Neural cell (in vitro differentiated cells): ENCODE data around the gene INSR. TPM values are rescaled to one million over a fixed set of nuclear protein-coding genes. Genes with fewer than 3 reads are reported as not detected.

Source experiments
- H2AFZ ChIP-seq: fragments of 200-600, 300-800 bp; sonication (generic), shearing (Covaris generic); 2 replicates; pipeline ENCODE4 v1.6.0; 2014; ENCODE audit warnings: low read depth, mild to moderate bottlenecking, antibody characterized with exemption, low read length, moderate library complexity
- H3F3A ChIP-seq: fragments of 200-600 bp; shearing (Covaris generic); 2 replicates; pipeline ENCODE4 v1.6.1; 2016; ENCODE audit warnings: mild to moderate bottlenecking, moderate library complexity, mixed read lengths, antibody characterized with exemption, low read length; ENCODE audit not compliant: insufficient read depth, poor library complexity, severe bottlenecking
- H3K27ac ChIP-seq: fragments of 200-600, 300-800 bp; sonication (generic), shearing (Covaris generic); 2 replicates; pipeline ENCODE4 v1.5.1; 2014; ENCODE audit warnings: mild to moderate bottlenecking, low read length, moderate library complexity
- H3K27me3 ChIP-seq: fragments of 300-800, 200-600 bp; sonication (generic), shearing (Covaris generic); 2 replicates; pipeline ENCODE4 v1.6.0; 2014; ENCODE audit warnings: mild to moderate bottlenecking, low read depth, low read length, moderate library complexity; ENCODE audit not compliant: insufficient read depth
- H3K36me3 ChIP-seq: fragments of 300-800, 200-600 bp; sonication (generic), shearing (Covaris generic); 2 replicates; pipeline ENCODE4 v1.5.1; 2014; ENCODE audit warnings: mild to moderate bottlenecking, antibody characterized with exemption, low read length, moderate library complexity; ENCODE audit not compliant: insufficient read depth
- H3K4me2 ChIP-seq: fragments of 300-800, 200-600 bp; sonication (generic), shearing (Covaris generic); 2 replicates; pipeline ENCODE4 v1.6.0; 2014; ENCODE audit warnings: mild to moderate bottlenecking, low read length
- H3K4me3 ChIP-seq: fragments of 300-800, 200-600 bp; sonication (generic), shearing (Covaris generic); 2 replicates; pipeline ENCODE4 v1.5.1; 2014; ENCODE audit warnings: mild to moderate bottlenecking, low read length, moderate library complexity
- H3K79me2 ChIP-seq: fragments of 200-600 bp; shearing (Covaris generic); replicated peaks from 2 replicates; pipeline ENCODE4 v1.6.0; 2014; ENCODE audit warnings: mild to moderate bottlenecking, low read length, moderate library complexity; ENCODE audit not compliant: insufficient read depth
- H3K9ac ChIP-seq: fragments of 300-800, 200-600 bp; sonication (generic), shearing (Covaris generic); 2 replicates; pipeline ENCODE4 v1.6.1; 2016; ENCODE audit warnings: mild to moderate bottlenecking, low read length, mixed read lengths
- H3K9me2 ChIP-seq: fragments of 200-600 bp; shearing (Covaris generic); 2 replicates; pipeline ENCODE4 v1.6.1; 2016; ENCODE audit warnings: mild to moderate bottlenecking, low read length, mixed read lengths; ENCODE audit not compliant: insufficient read depth
- H3K9me3 ChIP-seq: fragments of 200-600, 300-800 bp; sonication (generic), shearing (Covaris generic); 2 replicates; pipeline ENCODE4 v1.6.1; 2016; ENCODE audit warnings: mild to moderate bottlenecking, mixed run types, low read length, moderate library complexity, mixed read lengths
- H4K20me1 ChIP-seq: fragments of 200-600 bp; shearing (Covaris generic); 2 replicates; pipeline ENCODE4 v1.6.1; 2016; ENCODE audit warnings: mild to moderate bottlenecking, mixed run types; ENCODE audit not compliant: insufficient read depth
- EP300 ChIP-seq: fragments of 450-650 bp; conservative IDR thresholded peaks from 2 replicates; pipeline ENCODE4 v1.6.1; 2014; ENCODE audit warnings: antibody characterized with exemption, mild to moderate bottlenecking, moderate library complexity; ENCODE audit not compliant: poor library complexity, severe bottlenecking
- EZH2 ChIP-seq: fragments of 200-600, 300-800 bp; shearing (Covaris generic), sonication (generic); IDR thresholded peaks from 2 replicates; pipeline ENCODE4 v1.6.1; 2014; ENCODE audit warnings: antibody characterized with exemption, low read length, borderline replicate concordance, mild to moderate bottlenecking; ENCODE audit not compliant: insufficient read depth, poor library complexity, severe bottlenecking
- MXI1 ChIP-seq: fragments of 450-650 bp; conservative IDR thresholded peaks from 2 replicates; pipeline ENCODE4 v1.6.1; 2014; ENCODE audit warnings: antibody characterized with exemption, mild to moderate bottlenecking; ENCODE audit not compliant: poor library complexity, severe bottlenecking
- POLR2AphosphoS5 ChIP-seq: IDR thresholded peaks from 2 replicates; pipeline ENCODE4 v1.6.1; 2012
- RAD21 ChIP-seq: fragments of 450-650 bp; conservative IDR thresholded peaks from 2 replicates; pipeline ENCODE4 v1.6.1; 2014; ENCODE audit warnings: antibody characterized with exemption, mild to moderate bottlenecking, moderate library complexity
- SMC3 ChIP-seq: fragments of 450-650 bp; conservative IDR thresholded peaks from 2 replicates; pipeline ENCODE4 v1.6.1; 2014; ENCODE audit warnings: antibody characterized with exemption, mild to moderate bottlenecking, moderate library complexity; ENCODE audit not compliant: poor library complexity
- TAF1 ChIP-seq: IDR thresholded peaks from 2 replicates; pipeline ENCODE4 v1.6.1; 2012; ENCODE audit warnings: low read depth
- polyA plus RNA-seq: library from polyadenylated mRNA; depleted of rRNA; stranded (reverse); fragments of >200 nt; gene quantifications from 2 replicates; pipeline ENCODE4 v1.2.3, GENCODE V29; 2014
- TF ChIP-seq, protein P1 (sequence below): fragments of 450-650 bp; IDR thresholded peaks from 2 replicates; pipeline ENCODE4 v1.5.1; 2014; ENCODE audit warnings: antibody characterized with exemption, mild to moderate bottlenecking, moderate library complexity; ENCODE audit not compliant: poor library complexity, severe bottlenecking
- TF ChIP-seq, protein P2 (sequence below): IDR thresholded peaks from 2 replicates; pipeline ENCODE4 v1.6.1; 2012; ENCODE audit warnings: borderline replicate concordance

INSR gene
- polyA plus RNA-seq, 1 donor from 2014 or later: 16.0 TPM

DNA sequence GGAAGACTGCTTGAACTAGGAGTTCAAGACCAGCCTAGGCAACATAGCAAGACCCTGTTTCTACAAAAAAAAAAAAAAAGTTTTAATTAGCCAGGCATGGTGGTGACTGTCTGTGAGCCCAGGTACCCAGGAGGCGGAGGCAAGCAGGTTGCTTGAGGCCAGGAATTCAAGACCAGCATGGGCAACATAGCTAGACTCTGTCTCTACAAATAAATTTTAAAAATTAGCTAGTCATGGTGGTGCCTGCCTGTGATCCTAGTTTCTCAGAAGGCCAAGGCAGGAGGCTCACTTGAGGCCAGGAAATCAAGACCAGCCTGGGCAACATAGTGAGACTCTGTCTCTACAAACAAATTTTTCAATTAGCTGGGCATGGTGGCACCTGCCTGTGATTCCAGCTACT is 6.1 kb downstream of the INSR start:
- no peak overlapping the region for H3K4me2 ChIP-seq
- no peaks in the 10 kb centered on the region for H3K27me3 ChIP-seq
- H3K9ac ChIP-seq: no peak overlapping the region
- no peak overlapping the region for H3K27ac ChIP-seq
- H2AFZ ChIP-seq: no peak overlapping the region
- no peaks in the 10 kb centered on the region for H3K9me3 ChIP-seq
- no peaks in the 10 kb centered on the region for H3K36me3 ChIP-seq
- peaks cover 12% of the 10 kb centered on the region for H3K79me2 ChIP-seq
- no peak overlapping the region for H3K4me3 ChIP-seq
- no peaks in the 10 kb centered on the region for H3K9me2 ChIP-seq
- H3F3A ChIP-seq: no peaks in the 10 kb centered on the region
- TF ChIP-seq TAF1: no peak
- TF ChIP-seq EZH2: no peak
- TF ChIP-seq, protein P1, sequence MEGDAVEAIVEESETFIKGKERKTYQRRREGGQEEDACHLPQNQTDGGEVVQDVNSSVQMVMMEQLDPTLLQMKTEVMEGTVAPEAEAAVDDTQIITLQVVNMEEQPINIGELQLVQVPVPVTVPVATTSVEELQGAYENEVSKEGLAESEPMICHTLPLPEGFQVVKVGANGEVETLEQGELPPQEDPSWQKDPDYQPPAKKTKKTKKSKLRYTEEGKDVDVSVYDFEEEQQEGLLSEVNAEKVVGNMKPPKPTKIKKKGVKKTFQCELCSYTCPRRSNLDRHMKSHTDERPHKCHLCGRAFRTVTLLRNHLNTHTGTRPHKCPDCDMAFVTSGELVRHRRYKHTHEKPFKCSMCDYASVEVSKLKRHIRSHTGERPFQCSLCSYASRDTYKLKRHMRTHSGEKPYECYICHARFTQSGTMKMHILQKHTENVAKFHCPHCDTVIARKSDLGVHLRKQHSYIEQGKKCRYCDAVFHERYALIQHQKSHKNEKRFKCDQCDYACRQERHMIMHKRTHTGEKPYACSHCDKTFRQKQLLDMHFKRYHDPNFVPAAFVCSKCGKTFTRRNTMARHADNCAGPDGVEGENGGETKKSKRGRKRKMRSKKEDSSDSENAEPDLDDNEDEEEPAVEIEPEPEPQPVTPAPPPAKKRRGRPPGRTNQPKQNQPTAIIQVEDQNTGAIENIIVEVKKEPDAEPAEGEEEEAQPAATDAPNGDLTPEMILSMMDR: no peak
- no peak for TF ChIP-seq MXI1
- TF ChIP-seq POLR2AphosphoS5: no peak
- TF ChIP-seq, protein P2, sequence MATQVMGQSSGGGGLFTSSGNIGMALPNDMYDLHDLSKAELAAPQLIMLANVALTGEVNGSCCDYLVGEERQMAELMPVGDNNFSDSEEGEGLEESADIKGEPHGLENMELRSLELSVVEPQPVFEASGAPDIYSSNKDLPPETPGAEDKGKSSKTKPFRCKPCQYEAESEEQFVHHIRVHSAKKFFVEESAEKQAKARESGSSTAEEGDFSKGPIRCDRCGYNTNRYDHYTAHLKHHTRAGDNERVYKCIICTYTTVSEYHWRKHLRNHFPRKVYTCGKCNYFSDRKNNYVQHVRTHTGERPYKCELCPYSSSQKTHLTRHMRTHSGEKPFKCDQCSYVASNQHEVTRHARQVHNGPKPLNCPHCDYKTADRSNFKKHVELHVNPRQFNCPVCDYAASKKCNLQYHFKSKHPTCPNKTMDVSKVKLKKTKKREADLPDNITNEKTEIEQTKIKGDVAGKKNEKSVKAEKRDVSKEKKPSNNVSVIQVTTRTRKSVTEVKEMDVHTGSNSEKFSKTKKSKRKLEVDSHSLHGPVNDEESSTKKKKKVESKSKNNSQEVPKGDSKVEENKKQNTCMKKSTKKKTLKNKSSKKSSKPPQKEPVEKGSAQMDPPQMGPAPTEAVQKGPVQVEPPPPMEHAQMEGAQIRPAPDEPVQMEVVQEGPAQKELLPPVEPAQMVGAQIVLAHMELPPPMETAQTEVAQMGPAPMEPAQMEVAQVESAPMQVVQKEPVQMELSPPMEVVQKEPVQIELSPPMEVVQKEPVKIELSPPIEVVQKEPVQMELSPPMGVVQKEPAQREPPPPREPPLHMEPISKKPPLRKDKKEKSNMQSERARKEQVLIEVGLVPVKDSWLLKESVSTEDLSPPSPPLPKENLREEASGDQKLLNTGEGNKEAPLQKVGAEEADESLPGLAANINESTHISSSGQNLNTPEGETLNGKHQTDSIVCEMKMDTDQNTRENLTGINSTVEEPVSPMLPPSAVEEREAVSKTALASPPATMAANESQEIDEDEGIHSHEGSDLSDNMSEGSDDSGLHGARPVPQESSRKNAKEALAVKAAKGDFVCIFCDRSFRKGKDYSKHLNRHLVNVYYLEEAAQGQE: no peak
- no peak for TF ChIP-seq EP300
- no peak for TF ChIP-seq SMC3
- no peak for TF ChIP-seq RAD21
- H4K20me1 ChIP-seq: no peaks in the 10 kb centered on the region

DNA sequence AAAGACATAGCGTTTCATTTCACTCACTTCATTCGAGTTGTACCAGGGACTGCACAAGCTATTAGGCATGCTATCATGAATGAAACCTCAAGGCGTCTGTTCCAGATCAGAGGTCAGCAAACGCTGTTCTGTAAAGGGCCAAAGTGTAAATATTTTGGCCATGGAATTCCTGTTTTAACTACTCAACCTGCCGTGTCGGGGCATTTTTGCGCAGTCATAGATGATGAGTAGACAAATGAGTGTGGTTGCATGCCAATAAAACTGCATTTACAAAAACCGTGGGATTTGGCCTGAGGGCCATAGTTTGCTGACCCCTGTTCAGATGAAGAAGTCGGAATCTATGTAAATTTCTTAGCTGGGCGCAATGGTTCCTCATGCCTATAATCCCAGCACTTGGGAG is 6.5 kb downstream of the INSR start:
- Histone ChIP-seq H3K27me3 (no peaks in the 10 kb centered on the region), H3K9ac (no peak overlapping the region), H3K4me3 (no peak overlapping the region), H2AFZ (no peak overlapping the region), H3K9me3 (no peaks in the 10 kb centered on the region), H3F3A (no peaks in the 10 kb centered on the region), H3K36me3 (no peaks in the 10 kb centered on the region), H3K27ac (no peak overlapping the region), H4K20me1 (no peaks in the 10 kb centered on the region), H3K4me2 (no peak overlapping the region), H3K9me2 (no peaks in the 10 kb centered on the region), H3K79me2 (peaks cover 8% of the 10 kb centered on the region)
- TF ChIP-seq EZH2: no peak
- TF ChIP-seq SMC3: no peak
- TF ChIP-seq TAF1: no peak
- TF ChIP-seq EP300: no peak
- TF ChIP-seq RAD21: no peak
- TF ChIP-seq POLR2AphosphoS5: no peak
- TF ChIP-seq, protein P2: no peak
- TF ChIP-seq, protein P1: no peak
- no peak for TF ChIP-seq MXI1
